Hepatocyte (in vitro differentiated cells): ENCODE measurements around the gene ARFGEF3.

ENCODE experiments used
- EZH2phosphoT487 ChIP-seq: fragments of 200-600 bp; sonication (generic); IDR thresholded peaks from one replicate; pipeline ENCODE4 v1.6.1; 2018; ENCODE audit warnings: antibody characterized with exemption, mild to moderate bottlenecking, low read depth, moderate library complexity; ENCODE audit not compliant: unreplicated experiment, severe bottlenecking
- TF ChIP-seq, protein P1 (sequence below): fragments of 200-600 bp; sonication (generic); IDR thresholded peaks from 2 replicates; pipeline ENCODE4 v1.5.1; 2016; ENCODE audit warnings: antibody characterized with exemption, mild to moderate bottlenecking; ENCODE audit not compliant: poor library complexity

GRCh38 chr6:138271451-138271850 is 109.7 kb downstream of the ARFGEF3 start:
- TF ChIP-seq, protein P1, sequence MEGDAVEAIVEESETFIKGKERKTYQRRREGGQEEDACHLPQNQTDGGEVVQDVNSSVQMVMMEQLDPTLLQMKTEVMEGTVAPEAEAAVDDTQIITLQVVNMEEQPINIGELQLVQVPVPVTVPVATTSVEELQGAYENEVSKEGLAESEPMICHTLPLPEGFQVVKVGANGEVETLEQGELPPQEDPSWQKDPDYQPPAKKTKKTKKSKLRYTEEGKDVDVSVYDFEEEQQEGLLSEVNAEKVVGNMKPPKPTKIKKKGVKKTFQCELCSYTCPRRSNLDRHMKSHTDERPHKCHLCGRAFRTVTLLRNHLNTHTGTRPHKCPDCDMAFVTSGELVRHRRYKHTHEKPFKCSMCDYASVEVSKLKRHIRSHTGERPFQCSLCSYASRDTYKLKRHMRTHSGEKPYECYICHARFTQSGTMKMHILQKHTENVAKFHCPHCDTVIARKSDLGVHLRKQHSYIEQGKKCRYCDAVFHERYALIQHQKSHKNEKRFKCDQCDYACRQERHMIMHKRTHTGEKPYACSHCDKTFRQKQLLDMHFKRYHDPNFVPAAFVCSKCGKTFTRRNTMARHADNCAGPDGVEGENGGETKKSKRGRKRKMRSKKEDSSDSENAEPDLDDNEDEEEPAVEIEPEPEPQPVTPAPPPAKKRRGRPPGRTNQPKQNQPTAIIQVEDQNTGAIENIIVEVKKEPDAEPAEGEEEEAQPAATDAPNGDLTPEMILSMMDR, result no peak
- TF ChIP-seq EZH2phosphoT487, result no peak
